B cell (primary cell): Measurements from ENCODE around the gene IP6K2. TPM values are rescaled to one million over a fixed set of nuclear protein-coding genes. Genes with fewer than 3 reads are reported as not detected.
"Not testable (repeated sequence)": the region's sequence is repeated elsewhere in the genome, so short reads cannot be mapped to it uniquely, and the experiment has no call there.

Experiments used
- ATAC-seq: fragments of 200-7000 bp; cut with Tn5 transposase; one replicate; pipeline ENCODE4 v1.10.0; 2021; ENCODE audit warnings: low read depth, mild to moderate bottlenecking, moderate number of reproducible peaks, moderate library complexity
- CTCF ChIA-PET: fragments of 350-600 bp; sonication (Branson Sonifier 250); formaldehyde crosslinking; loops from one replicate; lab custom pipeline; 2021; ENCODE audit warnings: antibody characterized with exemption, inconsistent platforms; lab: Charles Lee
- POLR2A ChIA-PET: fragments of 350-600 bp; sonication (Branson Sonifier 250); formaldehyde crosslinking; loops from one replicate; lab custom pipeline; 2021; ENCODE audit warnings: antibody characterized with exemption; lab: Charles Lee
- DNase-seq: peaks from one replicate; pipeline ENCODE4 v3.0.0; 2013
- H2AFZ ChIP-seq: 2 replicates; pipeline ENCODE4 v1.6.1; 2012; ENCODE audit warnings: mild to moderate bottlenecking, low read depth, low read length; ENCODE audit not compliant: insufficient read depth, poor library complexity, severe bottlenecking
- H3K27ac ChIP-seq, 2 donors: 1 replicate in 1 of 2; 2 replicates in 1 of 2; pipeline ENCODE4 v1.5.1; 2012 to 2013; ENCODE audit warnings: low read length in 2 of 2, mild to moderate bottlenecking in 2 of 2, moderate library complexity in 1 of 2
- H3K27me3 ChIP-seq, 4 experiments: fragments of 200-600 bp in 1 of 4; sonication (generic) in 1 of 4; replicated peaks in 1 of 4; 1 replicate in 2 of 4; 2 replicates in 2 of 4; pipeline versions ENCODE4 v1.6.1 to v1.7.0; 2013 to 2016; ENCODE audit warnings: low read length in 3 of 4, mild to moderate bottlenecking in 2 of 4, mixed read lengths in 1 of 4, moderate library complexity in 1 of 4; ENCODE audit not compliant: insufficient read depth in 4 of 4, control insufficient read depth in 3 of 4; ENCODE audit errors: control extremely low read depth in 1 of 4
- H3K36me3 ChIP-seq, 2 experiments: replicated peaks in 1 of 2; 1 replicate in 1 of 2; 2 replicates in 1 of 2; pipeline versions ENCODE4 v1.6.1 to v1.7.1; 2013; ENCODE audit warnings: low read length in 1 of 2; ENCODE audit not compliant: insufficient read depth in 2 of 2, control insufficient read depth in 1 of 2; ENCODE audit errors: control extremely low read depth in 1 of 2, extremely low read depth in 1 of 2
- H3K4me1 ChIP-seq, 2 donors: fragments of 200-600 bp in 1 of 2; sonication (generic) in 1 of 2; 1 replicate in 1 of 2; 2 replicates in 1 of 2; pipeline versions ENCODE4 v1.5.1 to v1.6.1; 2013 to 2017; ENCODE audit warnings: low read length in 2 of 2; ENCODE audit not compliant: control insufficient read depth in 2 of 2, insufficient read depth in 2 of 2
- H3K4me2 ChIP-seq: replicated peaks from 2 replicates; pipeline ENCODE3; 2012; ENCODE audit warnings: mild to moderate bottlenecking, low read depth, low read length; ENCODE audit not compliant: poor library complexity, severe bottlenecking
- H3K4me3 ChIP-seq, 5 experiments: fragments of 200-600 bp in 1 of 5; sonication (generic) in 1 of 5; 1 replicate in 3 of 5; 2 replicates in 2 of 5; pipeline versions ENCODE4 v1.5.1 to v1.7.0; 2011 to 2016; ENCODE audit warnings: low read length in 4 of 5, mild to moderate bottlenecking in 4 of 5, low read depth in 2 of 5, control low read depth in 1 of 5, moderate library complexity in 1 of 5; ENCODE audit not compliant: insufficient read depth in 1 of 5; ENCODE audit errors: control extremely low read depth in 1 of 5, extremely low read depth in 1 of 5
- H3K79me2 ChIP-seq: fragments of 200-600 bp; sonication (generic); one replicate; pipeline ENCODE4 v1.6.0; 2016; ENCODE audit warnings: low read length; ENCODE audit not compliant: control insufficient read depth, insufficient read depth
- H3K9ac ChIP-seq: fragments of 200-600 bp; sonication (generic); 2 replicates; pipeline ENCODE4 v1.6.1; 2017; ENCODE audit warnings: mild to moderate bottlenecking, low read length, moderate library complexity
- H3K9me3 ChIP-seq, 3 donors: one replicate each; pipeline versions ENCODE4 v1.6.1 to v1.7.1; 2013; ENCODE audit warnings: low read length in 2 of 3; ENCODE audit not compliant: control insufficient read depth in 2 of 3, insufficient read depth in 1 of 3; ENCODE audit errors: control extremely low read depth in 1 of 3
- H4K20me1 ChIP-seq: 2 replicates; pipeline ENCODE4 v1.6.0; 2012; ENCODE audit warnings: mild to moderate bottlenecking, low read length; ENCODE audit not compliant: insufficient read depth, control insufficient read depth, poor library complexity, severe bottlenecking
- H3K27ac Mint-ChIP-seq: one replicate; pipeline ENCODE4 v1.8.0; 2021; ENCODE audit warnings: mixed read lengths
- H3K27me3 Mint-ChIP-seq: one replicate; pipeline ENCODE4 v1.8.0; 2021; ENCODE audit warnings: mixed read lengths
- H3K4me1 Mint-ChIP-seq: one replicate; pipeline ENCODE4 v1.8.0; 2021; ENCODE audit warnings: mixed read lengths
- H3K4me3 Mint-ChIP-seq: one replicate; pipeline ENCODE4 v1.8.0; 2021; ENCODE audit warnings: mixed read lengths
- H3K9me3 Mint-ChIP-seq: one replicate; pipeline ENCODE4 v1.8.0; 2022; ENCODE audit warnings: mixed read lengths; ENCODE audit not compliant: insufficient read depth
- EZH2 ChIP-seq: IDR thresholded peaks from 2 replicates; pipeline ENCODE4 v1.6.1; 2012; ENCODE audit warnings: borderline replicate concordance, low read depth, mild to moderate bottlenecking, moderate library complexity, low read length; ENCODE audit not compliant: insufficient read depth, poor library complexity, severe bottlenecking
- WGBS: methylation state at CpG from one replicate; pipeline ENCODE4 v1.1.5; 2013; ENCODE audit warnings: missing lambda C conversion rate; ENCODE audit not compliant: insufficient coverage; 5-methylcytosine and 5-hydroxymethylcytosine counted together
- intact Hi-C: fragments of 100-400 bp; cut with micrococcal nuclease; formaldehyde crosslinking; loops from one replicate; pipeline ENCODE4 v1.10.0; 2022
- polyA plus RNA-seq: library from polyadenylated mRNA; depleted of rRNA; stranded (reverse); fragments of >200 nt; gene quantifications from 2 replicates; pipeline ENCODE4 v1.2.3, GENCODE V29; 2012
- total RNA-seq, 2 donors: library from RNA; stranded (reverse); fragments of 120-200 nt in 1 of 2; gene quantifications; 1 replicate in 1 of 2; 2 replicates in 1 of 2; pipeline versions ENCODE4 v1.2.3 to v1.2.4, GENCODE V29; 2013 to 2022
- TF ChIP-seq, protein P1 (sequence below): fragments of 200-600 bp; IDR thresholded peaks from one replicate; pipeline ENCODE4 v1.8.0; 2022; ENCODE audit warnings: antibody characterized with exemption, mild to moderate bottlenecking

IP6K2 gene
- total and polyA plus RNA-seq, 2 donors (not counting 1 experiment from before 2014, with no cell fraction given) = 132 to 140 TPM

- Mint-ChIP-seq H3K4me1 (no peaks in the 10 kb centered on the region), H3K27ac (no peak overlapping the region), H3K4me3 (no peak overlapping the region), H3K27me3 (no peaks in the 10 kb centered on the region), H3K9me3 (no peaks in the 10 kb centered on the region)
- Histone ChIP-seq H3K9ac (no peak overlapping the region), H3K79me2 (no peaks in the 10 kb centered on the region), H3K4me2 (no peak overlapping the region), H3K4me3 (no peak overlapping the region), H3K4me1 (no peaks in the 10 kb centered on the region), H3K27ac (no peak overlapping the region), H3K27me3 (no peaks in the 10 kb centered on the region), H3K9me3 (no peaks in the 10 kb centered on the region), H3K36me3 (no peaks in the 10 kb centered on the region), H2AFZ (no peak overlapping the region), H4K20me1 (no peaks in the 10 kb centered on the region)
- ATAC-seq = no peak
- WGBS = 84% methylated on average over 7 of the region's 7 CpGs
- ChIA-PET POLR2A (no interaction called here), CTCF (no interaction called here)
- DNase-seq = no peak
- TF ChIP-seq, protein P1, sequence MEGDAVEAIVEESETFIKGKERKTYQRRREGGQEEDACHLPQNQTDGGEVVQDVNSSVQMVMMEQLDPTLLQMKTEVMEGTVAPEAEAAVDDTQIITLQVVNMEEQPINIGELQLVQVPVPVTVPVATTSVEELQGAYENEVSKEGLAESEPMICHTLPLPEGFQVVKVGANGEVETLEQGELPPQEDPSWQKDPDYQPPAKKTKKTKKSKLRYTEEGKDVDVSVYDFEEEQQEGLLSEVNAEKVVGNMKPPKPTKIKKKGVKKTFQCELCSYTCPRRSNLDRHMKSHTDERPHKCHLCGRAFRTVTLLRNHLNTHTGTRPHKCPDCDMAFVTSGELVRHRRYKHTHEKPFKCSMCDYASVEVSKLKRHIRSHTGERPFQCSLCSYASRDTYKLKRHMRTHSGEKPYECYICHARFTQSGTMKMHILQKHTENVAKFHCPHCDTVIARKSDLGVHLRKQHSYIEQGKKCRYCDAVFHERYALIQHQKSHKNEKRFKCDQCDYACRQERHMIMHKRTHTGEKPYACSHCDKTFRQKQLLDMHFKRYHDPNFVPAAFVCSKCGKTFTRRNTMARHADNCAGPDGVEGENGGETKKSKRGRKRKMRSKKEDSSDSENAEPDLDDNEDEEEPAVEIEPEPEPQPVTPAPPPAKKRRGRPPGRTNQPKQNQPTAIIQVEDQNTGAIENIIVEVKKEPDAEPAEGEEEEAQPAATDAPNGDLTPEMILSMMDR = no peak
- TF ChIP-seq EZH2 = no peak
- intact Hi-C loops = no loop called here
Measured at GRCh38 chr3:48723725-48724124, 6.7 kb upstream of the IP6K2 start.

DNA sequence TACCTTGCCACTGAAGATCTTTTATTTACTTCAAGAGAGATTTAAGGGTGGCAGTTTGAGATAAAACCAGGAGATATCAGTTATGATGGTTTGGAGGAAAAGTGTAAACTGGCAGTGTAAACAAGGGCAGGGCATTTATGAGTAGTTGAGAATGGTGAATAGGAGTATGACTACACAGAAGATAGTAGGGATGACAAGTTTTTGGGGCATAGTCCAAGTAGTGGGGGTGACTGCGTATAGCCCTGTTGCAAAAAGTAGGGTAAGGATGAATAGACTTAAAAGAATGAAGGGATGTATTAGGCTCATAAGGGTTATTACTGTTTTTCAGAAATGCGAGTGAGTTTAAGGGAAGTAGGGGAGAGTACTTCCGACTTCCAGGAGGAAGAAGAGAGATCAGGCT, 6.3 kb upstream of the IP6K2 start:
- H3K27me3 Mint-ChIP-seq, intact Hi-C loops, H3K4me3 ChIP-seq, CTCF ChIA-PET, H3K27me3 ChIP-seq, H2AFZ ChIP-seq, ATAC-seq, H3K9ac ChIP-seq, H3K36me3 ChIP-seq, H3K4me3 Mint-ChIP-seq, H3K9me3 Mint-ChIP-seq, POLR2A ChIA-PET, H3K4me1 ChIP-seq, H3K79me2 ChIP-seq, H3K9me3 ChIP-seq, H4K20me1 ChIP-seq, H3K4me2 ChIP-seq, DNase-seq, H3K27ac ChIP-seq, H3K4me1 Mint-ChIP-seq, H3K27ac Mint-ChIP-seq: not testable (repeated sequence)
- WGBS = 87% methylated on average over 3 of the region's 3 CpGs
